Right cardiac atrium (tissue), 5 donors: ENCODE measurements around the gene GCC2. TPM values are rescaled to one million over a fixed set of nuclear protein-coding genes. Genes with fewer than 3 reads are reported as not detected.
"Not testable (repeated sequence)": the region's sequence is repeated elsewhere in the genome, so short reads cannot be mapped to it uniquely, and the experiment has no call there.

Experiments used
- ATAC-seq, 2 donors: fragments of 200-7000 bp; cut with Tn5 transposase; one replicate each; pipeline versions ENCODE4 v1.8.0 to v1.9.1; 2020; ENCODE audit warnings: moderate library complexity in 2 of 2, mild to moderate bottlenecking in 1 of 2
- DNase-seq, 3 donors: peaks; one replicate each; pipeline ENCODE4 v3.0.0-alpha.2; 2020
- H3K27ac ChIP-seq: one replicate; pipeline ENCODE4 v1.5.1; 2013; ENCODE audit warnings: mild to moderate bottlenecking, low read length, control low read depth, moderate library complexity
- H3K27me3 ChIP-seq: one replicate; pipeline ENCODE4 v1.6.1; 2013; ENCODE audit not compliant: control insufficient read depth, insufficient read depth
- H3K4me1 ChIP-seq: one replicate; pipeline ENCODE4 v1.6.1; 2013; ENCODE audit warnings: low read length; ENCODE audit not compliant: control insufficient read depth, insufficient read depth
- H3K4me3 ChIP-seq: one replicate; pipeline ENCODE4 v1.5.1; 2013; ENCODE audit warnings: low read length, control low read depth
- H3K9me3 ChIP-seq: one replicate; pipeline ENCODE4 v1.6.1; 2013; ENCODE audit warnings: low read length; ENCODE audit not compliant: control insufficient read depth
- WGBS: extraction: QIAGEN DNeasy Blood & Tissue Kit; methylation state at CpG from one replicate; pipeline ENCODE4 v1.1.7; 2013; 5-methylcytosine and 5-hydroxymethylcytosine counted together
- intact Hi-C, 4 donors: fragments of 100-400 bp; cut with DNase I; formaldehyde crosslinking; loops; one replicate each; pipeline versions ENCODE4 v1.11.0 to v1.14.0; 2022 to 2023
- polyA plus RNA-seq: library from polyadenylated mRNA; stranded (reverse); fragments of 200-250 nt; gene quantifications from one replicate; pipeline ENCODE4 v1.2.3, GENCODE V29; 2013
- total RNA-seq, 4 donors: library from RNA; stranded (reverse); fragmentation: NEBNext Ultra II Directional; extraction: Animal tissue kit (Norgen Biotek cat#: 25700); gene quantifications; one replicate each; pipeline ENCODE4 v1.2.1, GENCODE V29; 2021
- donor health status: healthy with polysubstance abuse.
- donor health status: DM: no; HTN: yes; CAD: no.
- donor health status: DM: no; HTN: no; CAD: no.
- donor health status: DM: no; HTN: yes; CAD: no; lungs with severe emphysema.
- donor health status: DM: yes; HTN: yes; CAD: no.

The GCC2 gene
- total and polyA plus RNA-seq, 5 donors: 6.5 to 32.5 (median 25.2) TPM

- intact Hi-C loops: no loop called here
- ATAC-seq: no peak
- no peak for DNase-seq
- WGBS: 45% methylated on average over 23 of the region's 23 CpGs
- no peaks in the 10 kb centered on the region for H3K27me3 ChIP-seq
- no peaks in the 10 kb centered on the region for H3K4me1 ChIP-seq
- H3K9me3 ChIP-seq: no peaks in the 10 kb centered on the region
- peak overlapping the region; percentile 73 for H3K4me3 ChIP-seq
- peak overlapping the region; percentile 5 for H3K27ac ChIP-seq
Measured at GRCh38 chr2:108447947-108448677, 894 bp upstream of the GCC2 start.

GRCh38 chr2:108449410-108450130, 564 bp downstream of the GCC2 start:
- intact Hi-C loops: loop anchor here in 1 of 4 donors (10.0 kb wide), 1 partner anchor 135 kb away; no protein-coding TSS in a partner anchor
- H3K27ac ChIP-seq: peak overlapping the region; percentile 10
- ATAC-seq: peak in 1 of 2 donors; percentile 40
- no peak for DNase-seq
- peak overlapping the region; percentile 73 for H3K4me3 ChIP-seq
- no peaks in the 10 kb centered on the region for H3K9me3 ChIP-seq
- H3K27me3 ChIP-seq: no peaks in the 10 kb centered on the region
- WGBS: under 1% methylated on average over 20 of the region's 20 CpGs
- no peaks in the 10 kb centered on the region for H3K4me1 ChIP-seq

GRCh38 chr2:108450863-108451262, 1.9 kb downstream of the GCC2 start:
- DNase-seq: no peak
- no peaks in the 10 kb centered on the region for H3K27me3 ChIP-seq
- H3K9me3 ChIP-seq: no peaks in the 10 kb centered on the region
- no peaks in the 10 kb centered on the region for H3K4me1 ChIP-seq
- 94% methylated on average over 3 of the region's 3 CpGs for WGBS
- H3K27ac ChIP-seq: no peak overlapping the region
- no peak overlapping the region for H3K4me3 ChIP-seq
- no peak for ATAC-seq
- intact Hi-C loops: loop anchor here in 1 of 4 donors (10.0 kb wide), 1 partner anchor 134 kb away; no protein-coding TSS in a partner anchor

GRCh38 chr2:108451976-108452375, 3.0 kb downstream of the GCC2 start:
- intact Hi-C loops: loop anchor here in 1 of 4 donors (10.0 kb wide), 1 partner anchor 133 kb away; no protein-coding TSS in a partner anchor
- Histone ChIP-seq H3K9me3 (no peaks in the 10 kb centered on the region), H3K4me3 (no peak overlapping the region), H3K27me3 (no peaks in the 10 kb centered on the region), H3K4me1 (no peaks in the 10 kb centered on the region), H3K27ac (no peak overlapping the region)
- ATAC-seq (no peak), DNase-seq (no peak)
- WGBS: 79% methylated on average over 4 of the region's 4 CpGs

GRCh38 chr2:108453530-108453929, 4.5 kb downstream of the GCC2 start:
- intact Hi-C loops: loop anchor here in 1 of 4 donors (10.0 kb wide), 1 partner anchor 131 kb away; no protein-coding TSS in a partner anchor
- not testable (repeated sequence) for H3K27me3 ChIP-seq, H3K27ac ChIP-seq, DNase-seq, ATAC-seq, H3K4me3 ChIP-seq, H3K9me3 ChIP-seq, H3K4me1 ChIP-seq
- 98% methylated on average over 4 of the region's 4 CpGs for WGBS

GRCh38 chr2:108454440-108454839, 5.4 kb downstream of the GCC2 start:
- no peak overlapping the region for H3K4me3 ChIP-seq
- no peak overlapping the region for H3K27ac ChIP-seq
- intact Hi-C loops: loop anchor here in 1 of 4 donors (10.0 kb wide), 1 partner anchor 130 kb away; no protein-coding TSS in a partner anchor
- H3K27me3 ChIP-seq: no peaks in the 10 kb centered on the region
- 97% methylated on average over 2 of the region's 2 CpGs for WGBS
- ATAC-seq (no peak), DNase-seq (no peak)
- no peaks in the 10 kb centered on the region for H3K9me3 ChIP-seq
- H3K4me1 ChIP-seq: no peaks in the 10 kb centered on the region

GRCh38 chr2:108455571-108455970, 6.6 kb downstream of the GCC2 start:
- intact Hi-C loops: loop anchor here in 1 of 4 donors (10.0 kb wide), 1 partner anchor 129 kb away; no protein-coding TSS in a partner anchor
- Histone ChIP-seq H3K9me3 (no peaks in the 10 kb centered on the region), H3K4me1 (no peaks in the 10 kb centered on the region), H3K4me3 (no peak overlapping the region), H3K27me3 (no peaks in the 10 kb centered on the region), H3K27ac (no peak overlapping the region)
- DNase-seq (no peak), ATAC-seq (no peak)
- 99% methylated on average over 1 of the region's 1 CpG for WGBS

- Histone ChIP-seq H3K4me3 (no peak overlapping the region), H3K27me3 (no peaks in the 10 kb centered on the region), H3K9me3 (no peaks in the 10 kb centered on the region), H3K4me1 (no peaks in the 10 kb centered on the region), H3K27ac (no peak overlapping the region)
- intact Hi-C loops: loop anchor here in 1 of 4 donors (10.0 kb wide), 1 partner anchor 127 kb away; no protein-coding TSS in a partner anchor
- WGBS: 84% methylated on average over 3 of the region's 3 CpGs
- DNase-seq (no peak), ATAC-seq (no peak)
Measured at GRCh38 chr2:108458082-108458481, 9.1 kb downstream of the GCC2 start.

- intact Hi-C loops: loop anchor here in 1 of 4 donors (10.0 kb wide), 1 partner anchor 125 kb away; no protein-coding TSS in a partner anchor
- no peaks in the 10 kb centered on the region for H3K27me3 ChIP-seq
- no peaks in the 10 kb centered on the region for H3K4me1 ChIP-seq
- H3K27ac ChIP-seq: no peak overlapping the region
- ATAC-seq (no peak), DNase-seq (no peak)
- WGBS: 90% methylated on average over 1 of the region's 1 CpG
- no peak overlapping the region for H3K4me3 ChIP-seq
- H3K9me3 ChIP-seq: no peaks in the 10 kb centered on the region
Measured at GRCh38 chr2:108459441-108459840, 10.4 kb downstream of the GCC2 start.

GRCh38 chr2:108460345-108461037, 11.5 kb downstream of the GCC2 start:
- Histone ChIP-seq H3K27ac (no peak overlapping the region), H3K4me3 (no peak overlapping the region), H3K27me3 (no peaks in the 10 kb centered on the region), H3K4me1 (no peaks in the 10 kb centered on the region), H3K9me3 (no peaks in the 10 kb centered on the region)
- ATAC-seq: no peak
- 78% methylated on average over 4 of the region's 4 CpGs for WGBS
- intact Hi-C loops: no loop called here
- no peak for DNase-seq
